ENCODE measurements around the gene SH3D21.

DNA sequence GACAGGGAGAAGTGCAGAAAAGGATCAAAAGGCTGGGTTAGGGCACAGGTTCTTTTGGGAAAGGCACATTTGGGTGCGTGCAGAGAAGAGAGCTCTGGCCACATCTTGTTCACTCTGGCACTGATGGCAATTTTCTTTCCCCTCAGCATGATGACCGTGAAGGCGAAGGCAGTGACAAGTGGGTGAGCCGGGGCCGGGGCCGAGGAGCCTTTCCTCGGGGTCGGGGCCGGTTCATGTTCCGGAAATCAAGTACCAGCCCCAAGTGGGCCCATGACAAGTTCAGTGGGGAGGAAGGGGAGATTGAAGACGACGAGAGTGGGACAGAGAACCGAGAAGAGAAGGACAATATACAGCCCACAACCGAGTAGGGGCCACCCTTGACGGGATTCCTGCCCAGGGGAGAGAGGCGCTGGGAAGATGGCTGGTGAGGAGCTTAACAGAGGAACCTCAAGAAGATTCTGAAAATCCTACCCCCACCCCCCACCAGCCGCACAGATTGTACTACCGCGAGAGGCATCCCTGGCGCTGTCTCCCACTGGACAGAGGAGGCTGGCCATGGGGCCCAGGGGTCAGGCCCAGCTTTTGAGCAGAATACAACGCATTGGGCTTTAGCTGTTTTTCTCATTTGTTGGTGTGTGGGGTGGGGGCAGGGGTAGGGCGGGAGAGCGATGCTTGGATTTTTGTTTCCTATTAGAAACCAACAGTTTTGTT is 2.4 kb upstream of the SH3D21 start:
- TF ChIP-seq, protein P1, sequence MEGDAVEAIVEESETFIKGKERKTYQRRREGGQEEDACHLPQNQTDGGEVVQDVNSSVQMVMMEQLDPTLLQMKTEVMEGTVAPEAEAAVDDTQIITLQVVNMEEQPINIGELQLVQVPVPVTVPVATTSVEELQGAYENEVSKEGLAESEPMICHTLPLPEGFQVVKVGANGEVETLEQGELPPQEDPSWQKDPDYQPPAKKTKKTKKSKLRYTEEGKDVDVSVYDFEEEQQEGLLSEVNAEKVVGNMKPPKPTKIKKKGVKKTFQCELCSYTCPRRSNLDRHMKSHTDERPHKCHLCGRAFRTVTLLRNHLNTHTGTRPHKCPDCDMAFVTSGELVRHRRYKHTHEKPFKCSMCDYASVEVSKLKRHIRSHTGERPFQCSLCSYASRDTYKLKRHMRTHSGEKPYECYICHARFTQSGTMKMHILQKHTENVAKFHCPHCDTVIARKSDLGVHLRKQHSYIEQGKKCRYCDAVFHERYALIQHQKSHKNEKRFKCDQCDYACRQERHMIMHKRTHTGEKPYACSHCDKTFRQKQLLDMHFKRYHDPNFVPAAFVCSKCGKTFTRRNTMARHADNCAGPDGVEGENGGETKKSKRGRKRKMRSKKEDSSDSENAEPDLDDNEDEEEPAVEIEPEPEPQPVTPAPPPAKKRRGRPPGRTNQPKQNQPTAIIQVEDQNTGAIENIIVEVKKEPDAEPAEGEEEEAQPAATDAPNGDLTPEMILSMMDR (IDR thresholded peaks at IDR 0.05) = no peak
- TF ChIP-seq POLR2A (IDR thresholded peaks at IDR 0.05) (no peak), POLR2AphosphoS5 (IDR thresholded peaks at IDR 0.05; ENCODE audit: insufficient read depth in 1 of 2, low read depth in 1 of 2) (no peak)
